Activated CD4-positive, alpha-beta memory T cell treated with anti-CD3 and anti-CD28 coated beads for 36 hours (primary cell): ENCODE data around the gene LGMN. TPM values are rescaled to one million over a fixed set of nuclear protein-coding genes. Genes with fewer than 3 reads are reported as not detected.
"Not testable (repeated sequence)": the region's sequence is repeated elsewhere in the genome, so short reads cannot be mapped to it uniquely, and the experiment has no call there.

Experiments
- CTCF ChIA-PET: fragments of 350-600 bp; sonication (Branson Sonifier 250); formaldehyde crosslinking; loops from one replicate; lab custom pipeline; 2021; ENCODE audit warnings: antibody characterized with exemption, inconsistent platforms; lab: Charles Lee
- POLR2A ChIA-PET: fragments of 350-600 bp; sonication (Branson Sonifier 250); formaldehyde crosslinking; loops from one replicate; lab custom pipeline; 2021; ENCODE audit warnings: antibody characterized with exemption; lab: Charles Lee
- DNase-seq: peaks from one replicate; pipeline ENCODE4 v3.0.0-alpha.2; 2020
- H3K27ac Mint-ChIP-seq: one replicate; pipeline ENCODE4 v1.8.0; 2021; ENCODE audit warnings: mixed read lengths
- H3K27me3 Mint-ChIP-seq: one replicate; pipeline ENCODE4 v1.8.0; 2021; ENCODE audit warnings: mixed read lengths
- H3K36me3 Mint-ChIP-seq: one replicate; pipeline ENCODE4 v1.8.0; 2021; ENCODE audit warnings: mixed read lengths
- H3K4me1 Mint-ChIP-seq: one replicate; pipeline ENCODE4 v1.8.0; 2021; ENCODE audit warnings: low read depth, mixed read lengths
- H3K4me3 Mint-ChIP-seq: one replicate; pipeline ENCODE4 v1.8.0; 2021; ENCODE audit warnings: mild to moderate bottlenecking, mixed read lengths
- H3K9me3 Mint-ChIP-seq: one replicate; pipeline ENCODE4 v1.8.0; 2021; ENCODE audit warnings: mixed read lengths
- intact Hi-C: fragments of 100-400 bp; cut with micrococcal nuclease; formaldehyde crosslinking; loops from one replicate; pipeline ENCODE4 v1.15.1; 2023
- total RNA-seq, 2 experiments: library from RNA; stranded (reverse); gene quantifications; one replicate each; pipeline ENCODE4 v1.2.3, GENCODE V29; 2021

LGMN gene
- total RNA-seq, 2 experiments from 2014 or later, result 9.2 to 10.2 TPM

DNA sequence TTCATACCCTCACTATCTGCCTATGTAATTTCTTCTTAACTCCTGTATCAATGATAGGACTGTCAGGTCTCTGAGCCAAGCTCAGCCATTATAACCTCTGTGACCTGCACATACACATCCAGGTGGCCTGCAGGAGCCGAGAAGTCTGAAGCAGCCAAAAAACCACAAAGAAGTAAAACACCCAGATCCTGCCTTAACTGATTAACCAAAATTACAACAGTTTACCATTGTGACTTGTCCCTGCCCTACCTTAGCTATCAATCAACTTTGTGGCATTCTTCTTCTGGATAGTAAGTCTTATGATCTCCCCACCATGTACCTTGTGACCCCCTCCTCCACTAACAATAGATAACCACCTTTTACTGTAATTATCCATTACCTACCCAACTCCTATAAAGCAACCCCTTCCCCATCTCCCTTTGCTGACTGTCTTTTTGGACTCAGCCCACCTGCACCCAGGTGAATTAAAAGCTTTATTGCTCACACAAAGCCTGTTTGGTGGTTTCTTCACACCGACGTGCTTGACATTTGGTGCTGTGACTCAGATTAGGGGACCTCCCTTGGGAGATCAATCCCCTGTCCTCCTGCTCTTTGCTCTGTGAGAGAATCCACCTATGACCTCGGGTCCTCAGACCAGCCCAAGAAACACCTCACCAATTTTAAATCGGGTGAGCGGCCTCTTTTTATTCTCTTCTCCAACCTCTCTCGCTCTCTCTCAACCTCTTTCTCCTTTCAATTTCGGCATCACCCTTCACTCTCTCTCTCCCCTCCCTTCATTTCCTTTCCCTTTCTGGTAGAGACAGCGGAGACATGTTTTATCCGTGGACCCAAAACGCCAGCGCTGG lies 11.5 kb upstream of the LGMN start:
- no peak overlapping the region for H3K27ac Mint-ChIP-seq
- intact Hi-C loops, result no loop called here
- no peak overlapping the region for H3K4me3 Mint-ChIP-seq
- CTCF ChIA-PET, result interaction anchor here (0.8 kb wide), 1 partner anchor 18 kb away, joined by 3 read pairs; no protein-coding TSS in a partner anchor
- peak; percentile 41 for DNase-seq
- H3K9me3 Mint-ChIP-seq, result no peaks in the 10 kb centered on the region
- H3K36me3 Mint-ChIP-seq, result no peaks in the 10 kb centered on the region
- H3K4me1 Mint-ChIP-seq, result peaks cover 15% of the 10 kb centered on the region
- POLR2A ChIA-PET, result no interaction called here
- peaks cover 17% of the 10 kb centered on the region for H3K27me3 Mint-ChIP-seq

DNA sequence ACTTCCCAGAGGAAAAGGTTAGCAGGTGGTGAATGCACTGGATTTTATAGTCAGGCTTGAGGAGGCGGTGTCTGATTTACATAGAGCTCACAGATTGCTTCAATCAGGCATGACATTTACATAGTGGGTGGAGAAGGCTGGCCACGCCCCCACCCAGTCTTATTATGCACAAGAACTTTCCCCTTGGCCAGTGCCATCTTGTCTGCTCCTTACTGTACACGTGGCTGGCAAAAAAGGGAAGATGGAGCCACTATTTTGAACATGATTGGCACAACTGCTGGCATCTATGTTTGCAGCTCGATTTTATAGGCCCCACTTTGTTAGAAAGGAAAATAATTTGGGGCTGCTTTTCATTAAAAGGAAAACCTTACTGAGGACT lies 10.9 kb upstream of the LGMN start:
- ChIA-PET POLR2A (no interaction called here), CTCF (interaction anchor here (0.8 kb wide), 1 partner anchor 19 kb away, joined by 3 read pairs; no protein-coding TSS in a partner anchor)
- peaks cover 15% of the 10 kb centered on the region for H3K4me1 Mint-ChIP-seq
- H3K4me3 Mint-ChIP-seq, result no peak overlapping the region
- no peak overlapping the region for H3K27ac Mint-ChIP-seq
- H3K36me3 Mint-ChIP-seq, result no peaks in the 10 kb centered on the region
- peaks cover 15% of the 10 kb centered on the region for H3K27me3 Mint-ChIP-seq
- intact Hi-C loops, result no loop called here
- H3K9me3 Mint-ChIP-seq, result no peaks in the 10 kb centered on the region
- no peak for DNase-seq

DNA sequence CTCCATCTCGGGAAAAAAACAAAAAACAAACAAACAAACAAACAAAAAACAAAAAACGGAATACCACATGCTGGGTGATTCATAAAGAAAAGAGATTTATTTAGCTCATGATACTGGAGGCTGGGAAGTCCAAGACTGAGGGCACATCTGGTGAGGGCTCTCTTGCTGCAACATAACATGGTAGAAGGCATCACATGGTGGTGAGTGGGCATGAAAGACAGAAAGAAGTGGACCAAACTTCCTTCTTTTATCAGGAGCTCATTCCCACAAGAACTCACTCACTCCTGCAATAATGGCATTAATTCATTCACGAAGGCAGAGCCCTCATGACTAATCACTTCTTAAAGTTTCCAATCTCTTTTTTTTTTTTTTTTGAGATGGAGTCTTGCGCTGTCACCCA lies 8.0 kb upstream of the LGMN start:
- Mint-ChIP-seq H3K27ac (no peak overlapping the region), H3K36me3 (no peaks in the 10 kb centered on the region), H3K9me3 (no peaks in the 10 kb centered on the region), H3K27me3 (peaks cover 9% of the 10 kb centered on the region), H3K4me3 (no peak overlapping the region), H3K4me1 (peaks cover 15% of the 10 kb centered on the region)
- POLR2A ChIA-PET, result no interaction called here
- no peak for DNase-seq
- CTCF ChIA-PET, result no interaction called here
- intact Hi-C loops, result no loop called here

DNA sequence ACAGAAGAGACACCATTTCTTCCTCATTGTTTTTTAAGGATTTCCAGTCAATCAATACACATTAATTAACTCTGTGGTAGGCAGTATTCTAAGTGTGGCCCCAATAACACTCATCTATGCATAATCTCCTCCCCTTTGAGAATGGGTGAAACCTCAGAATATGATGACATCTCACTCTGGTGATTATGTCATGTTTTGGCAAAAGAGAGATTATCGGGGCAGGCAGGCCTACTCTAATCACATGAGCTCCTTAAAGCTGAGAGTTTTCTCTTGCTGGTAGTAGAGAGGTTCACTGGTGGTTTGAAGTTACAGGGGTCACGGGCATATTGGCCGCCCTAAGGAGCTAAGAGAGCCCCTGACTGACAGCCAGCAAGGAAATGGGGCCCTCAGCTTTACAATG lies 7.1 kb upstream of the LGMN start:
- H3K9me3 Mint-ChIP-seq, result no peaks in the 10 kb centered on the region
- POLR2A ChIA-PET, result no interaction called here

DNA sequence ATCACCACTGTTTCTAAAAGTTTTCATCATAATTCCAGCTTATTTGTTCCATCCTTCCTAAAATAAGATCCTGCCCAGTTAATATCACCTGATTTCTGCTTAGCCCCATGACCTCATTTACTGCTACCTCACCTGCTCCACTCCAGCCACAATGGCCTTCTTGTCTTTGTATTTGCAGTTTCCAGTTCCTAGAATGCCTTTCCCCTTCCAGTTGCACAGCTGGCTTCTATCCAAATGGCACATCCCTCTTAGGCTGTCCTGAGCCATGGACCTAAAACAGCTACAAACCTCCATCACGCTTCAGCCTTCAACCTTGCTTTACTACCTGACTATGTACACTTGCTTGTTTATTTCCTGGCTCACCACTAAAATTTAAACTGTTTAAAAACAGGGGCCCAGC lies 6.5 kb upstream of the LGMN start:
- ChIA-PET POLR2A (no interaction called here), CTCF (no interaction called here)
- no peak overlapping the region for H3K4me3 Mint-ChIP-seq
- H3K4me1 Mint-ChIP-seq, result peaks cover 14% of the 10 kb centered on the region
- H3K36me3 Mint-ChIP-seq, result no peaks in the 10 kb centered on the region
- intact Hi-C loops, result no loop called here
- H3K27ac Mint-ChIP-seq, result no peak overlapping the region
- H3K27me3 Mint-ChIP-seq, result peaks cover 12% of the 10 kb centered on the region
- DNase-seq, result no peak
- no peaks in the 10 kb centered on the region for H3K9me3 Mint-ChIP-seq

More for the DNA sequence above, 7.1 kb upstream of the LGMN start:
- Mint-ChIP-seq H3K27ac (no peak overlapping the region), H3K27me3 (peaks cover 7% of the 10 kb centered on the region), H3K4me3 (no peak overlapping the region), H3K4me1 (peaks cover 13% of the 10 kb centered on the region), H3K36me3 (no peaks in the 10 kb centered on the region)
- DNase-seq, result no peak
- intact Hi-C loops, result no loop called here
- CTCF ChIA-PET, result no interaction called here

DNA sequence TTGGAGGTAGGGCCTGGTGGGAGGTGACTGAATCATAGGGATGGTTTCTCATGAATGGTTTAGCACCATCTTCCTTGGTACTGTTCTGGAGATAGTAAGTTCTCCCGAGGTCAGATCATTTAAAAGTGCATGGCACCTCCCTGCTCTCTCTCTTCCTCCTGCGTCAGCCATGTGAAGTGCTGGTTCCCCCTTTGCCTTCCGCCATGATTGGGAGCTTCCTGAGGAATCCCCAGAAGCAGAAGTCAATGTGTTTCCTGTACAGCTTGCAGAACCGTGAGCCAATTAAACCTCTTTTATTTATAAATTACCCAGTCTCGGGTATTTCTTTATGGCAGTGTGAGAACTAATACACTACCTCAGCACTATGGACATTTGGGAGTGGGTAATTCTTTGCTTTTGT lies 4.8 kb upstream of the LGMN start:
- peaks cover 22% of the 10 kb centered on the region for H3K4me1 Mint-ChIP-seq
- H3K4me3 Mint-ChIP-seq, result no peak overlapping the region
- ChIA-PET CTCF (no interaction called here), POLR2A (no interaction called here)
- no peak for DNase-seq
- intact Hi-C loops, result no loop called here
- H3K36me3 Mint-ChIP-seq, result no peaks in the 10 kb centered on the region
- no peak overlapping the region for H3K27ac Mint-ChIP-seq
- no peaks in the 10 kb centered on the region for H3K9me3 Mint-ChIP-seq
- peaks cover 28% of the 10 kb centered on the region for H3K27me3 Mint-ChIP-seq

DNA sequence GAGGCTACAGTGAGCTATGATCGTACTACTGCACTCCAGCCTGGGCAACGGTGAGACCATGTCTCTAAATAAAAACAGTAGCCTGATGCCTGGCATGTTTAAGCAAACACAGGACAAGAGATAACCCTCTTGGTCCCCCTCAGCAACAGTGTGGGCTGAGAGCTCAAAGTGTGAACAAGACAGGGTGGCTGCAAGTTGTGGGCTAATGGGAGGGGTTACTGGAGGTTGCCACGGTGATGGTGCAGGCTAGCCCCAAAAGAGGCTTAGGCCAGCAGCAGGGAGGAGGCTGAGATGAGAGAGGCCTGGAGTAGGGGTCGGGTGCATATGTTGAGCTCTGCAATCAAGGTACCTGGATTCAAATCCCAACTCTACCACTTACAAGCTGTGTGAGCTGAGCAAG lies 3.4 kb upstream of the LGMN start:
- Mint-ChIP-seq H3K9me3 (no peaks in the 10 kb centered on the region), H3K36me3 (no peaks in the 10 kb centered on the region), H3K27ac (no peak overlapping the region), H3K27me3 (peaks cover 40% of the 10 kb centered on the region), H3K4me1 (peaks cover 36% of the 10 kb centered on the region), H3K4me3 (no peak overlapping the region)
- DNase-seq, result no peak
- POLR2A ChIA-PET, result interaction anchor here (0.6 kb wide), 1 partner anchor 720 kb away, joined by 3 read pairs; no protein-coding TSS in a partner anchor
- intact Hi-C loops, result no loop called here
- CTCF ChIA-PET, result no interaction called here

DNA sequence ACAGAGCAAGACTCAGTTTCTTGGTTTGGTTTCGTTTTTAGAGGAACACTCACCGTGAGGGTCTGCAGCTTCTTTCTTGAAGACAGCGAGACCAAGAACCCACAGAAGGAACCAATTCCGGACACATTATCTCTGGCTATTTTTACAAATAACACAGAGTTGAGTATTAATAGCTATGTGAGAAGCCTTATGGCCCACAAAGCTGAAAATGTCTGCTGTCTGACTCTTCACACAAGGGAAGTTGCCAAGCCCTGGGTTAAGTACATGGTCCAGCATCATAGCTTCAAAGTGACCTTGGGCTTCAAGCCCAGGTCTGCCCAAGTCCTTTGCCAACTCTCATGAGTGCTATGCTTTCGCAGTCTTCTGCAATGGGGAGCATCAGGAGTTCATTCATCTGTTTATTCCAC lies 2.6 kb upstream of the LGMN start:
- no peak for DNase-seq
- H3K4me3 Mint-ChIP-seq, result peak overlapping the region; percentile 70
- ChIA-PET POLR2A (interaction anchor here (0.6 to 0.7 kb wide), 2 partner anchors 29 to 292 kb away, joined by 3 to 5 read pairs; no protein-coding TSS in a partner anchor), CTCF (interaction anchor here (1.0 to 1.2 kb wide), 2 partner anchors 21 to 34 kb away, joined by 3 read pairs; no protein-coding TSS in a partner anchor)
- H3K4me1 Mint-ChIP-seq, result peaks cover 36% of the 10 kb centered on the region
- H3K36me3 Mint-ChIP-seq, result no peaks in the 10 kb centered on the region
- peaks cover 45% of the 10 kb centered on the region for H3K27me3 Mint-ChIP-seq
- intact Hi-C loops, result no loop called here
- no peaks in the 10 kb centered on the region for H3K9me3 Mint-ChIP-seq
- H3K27ac Mint-ChIP-seq, result no peak overlapping the region

DNA sequence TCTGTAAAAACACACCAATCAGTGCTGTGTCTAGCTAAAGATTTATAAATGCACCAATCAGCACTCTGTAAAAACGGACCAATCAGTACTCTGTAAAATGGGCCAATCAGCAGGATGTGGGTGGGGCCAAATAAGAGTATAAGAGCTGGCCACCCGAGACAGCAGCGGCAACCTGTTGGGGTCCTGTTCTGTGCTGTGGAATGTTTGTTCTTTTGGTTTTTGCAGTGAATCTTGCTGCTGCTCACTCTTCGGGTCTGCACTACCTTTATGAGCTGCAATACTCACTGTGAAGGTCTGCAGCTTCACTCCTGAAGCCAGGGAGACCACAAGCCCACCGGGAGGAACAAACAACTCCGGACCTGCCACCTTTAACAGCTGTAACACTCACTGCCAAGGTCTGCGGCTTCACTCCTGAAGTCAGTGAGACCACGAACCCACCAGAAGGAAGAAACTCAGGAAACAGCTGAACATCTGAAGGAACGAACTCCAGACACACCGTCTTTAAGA lies 1.8 kb upstream of the LGMN start:
- H3K9me3 Mint-ChIP-seq, intact Hi-C loops, H3K36me3 Mint-ChIP-seq: not testable (repeated sequence)
- Mint-ChIP-seq H3K4me1 (peaks cover 36% of the 10 kb centered on the region), H3K27ac (peak overlapping the region; percentile 24), H3K4me3 (peak overlapping the region; percentile 70), H3K27me3 (peaks cover 48% of the 10 kb centered on the region)
- CTCF ChIA-PET, result interaction anchor here (0.6 to 1.2 kb wide), 5 partner anchors 20 to 36 kb away, joined by 3 read pairs; no protein-coding TSS in a partner anchor
- POLR2A ChIA-PET, result interaction anchor here (0.7 kb wide), 1 partner anchor 30 kb away, joined by 3 read pairs; no protein-coding TSS in a partner anchor
- DNase-seq, result peak; percentile 53

DNA sequence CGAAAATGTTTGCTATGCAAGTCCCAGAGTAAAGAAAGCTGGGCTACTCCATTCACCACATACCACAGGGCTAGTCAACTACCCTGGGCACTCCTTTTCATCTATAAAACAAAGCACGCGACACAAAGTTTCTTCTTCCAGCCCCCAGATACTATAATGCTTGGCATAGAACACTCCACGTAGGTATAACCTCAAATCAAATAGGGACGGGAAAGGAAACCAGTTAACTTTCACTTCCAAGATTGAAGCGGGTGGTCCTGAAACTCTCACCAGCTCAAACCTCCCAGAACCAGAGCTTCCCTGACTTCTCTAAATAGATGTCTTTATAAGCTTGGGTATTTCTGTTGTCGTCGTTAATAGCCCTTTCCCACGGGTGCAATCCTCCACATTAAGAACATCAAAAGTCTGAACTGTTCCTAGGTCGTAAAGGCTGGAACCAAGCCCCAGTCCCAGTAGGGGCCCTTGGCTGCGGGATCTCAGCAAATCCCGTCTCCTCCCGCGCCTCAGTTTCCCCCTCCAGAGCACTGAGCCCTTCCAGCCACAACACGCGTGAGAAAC lies 647 bp downstream of the LGMN start:
- DNase-seq, result no peak
- no peaks in the 10 kb centered on the region for H3K36me3 Mint-ChIP-seq
- H3K9me3 Mint-ChIP-seq, result no peaks in the 10 kb centered on the region
- POLR2A ChIA-PET, result no interaction called here
- CTCF ChIA-PET, result interaction anchor here (0.6 to 1.3 kb wide), 3 partner anchors 22 to 1658 kb away, joined by 3 read pairs; no protein-coding TSS in a partner anchor
- no peak overlapping the region for H3K27ac Mint-ChIP-seq
- H3K27me3 Mint-ChIP-seq, result peaks cover 48% of the 10 kb centered on the region
- intact Hi-C loops, result loop anchor here (1.0 to 2.0 kb wide), 2 partner anchors 17 to 21 kb away; no protein-coding TSS in a partner anchor
- H3K4me3 Mint-ChIP-seq, result peak overlapping the region; percentile 74
- peaks cover 36% of the 10 kb centered on the region for H3K4me1 Mint-ChIP-seq

DNA sequence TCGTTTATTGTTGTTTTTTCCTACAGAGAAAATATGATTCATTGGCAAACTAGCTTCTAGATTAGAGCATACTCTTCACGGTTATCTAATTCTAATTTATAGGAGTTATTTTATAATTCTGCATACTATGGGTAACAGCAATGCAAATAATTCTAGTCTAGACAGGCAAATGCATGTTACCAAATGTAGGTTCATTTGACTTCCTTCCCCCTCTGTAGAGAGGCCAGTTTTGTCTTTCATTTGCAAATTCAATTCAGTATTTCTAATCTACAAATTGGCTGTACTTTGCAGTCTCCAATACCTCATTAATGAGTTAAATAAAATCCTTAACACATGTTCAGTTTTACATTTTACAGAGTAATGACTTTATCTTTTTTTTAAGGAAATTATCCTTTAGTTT lies 4.2 kb downstream of the LGMN start:
- peaks cover 22% of the 10 kb centered on the region for H3K4me1 Mint-ChIP-seq
- ChIA-PET POLR2A (no interaction called here), CTCF (no interaction called here)
- intact Hi-C loops, result no loop called here
- H3K27me3 Mint-ChIP-seq, result peaks cover 29% of the 10 kb centered on the region
- no peaks in the 10 kb centered on the region for H3K9me3 Mint-ChIP-seq
- DNase-seq, result no peak
- H3K36me3 Mint-ChIP-seq, result no peaks in the 10 kb centered on the region
- H3K27ac Mint-ChIP-seq, result no peak overlapping the region
- no peak overlapping the region for H3K4me3 Mint-ChIP-seq

DNA sequence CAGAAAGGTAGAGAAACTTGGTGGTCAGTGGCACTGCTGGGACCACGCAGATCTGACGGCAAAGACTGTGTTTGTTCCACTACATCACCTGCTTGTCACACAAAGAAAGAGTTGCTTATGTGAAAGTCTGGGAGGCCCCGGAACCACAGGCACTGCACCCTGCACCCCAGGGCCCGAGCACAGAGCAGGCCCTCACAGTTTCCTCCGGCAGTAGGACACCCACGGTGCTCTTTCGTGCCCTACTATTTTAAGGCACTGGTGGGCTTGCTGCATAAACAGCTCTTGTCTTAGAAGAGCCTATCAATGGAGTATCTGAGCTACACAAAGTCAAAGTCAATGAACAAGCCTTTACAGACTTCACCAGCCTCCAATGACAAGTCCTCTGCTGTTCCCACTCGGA lies 8.0 kb downstream of the LGMN start:
- CTCF ChIA-PET, result no interaction called here

More for the DNA sequence above, 8.0 kb downstream of the LGMN start:
- Mint-ChIP-seq H3K27ac (no peak overlapping the region), H3K36me3 (no peaks in the 10 kb centered on the region), H3K4me1 (peaks cover 6% of the 10 kb centered on the region), H3K9me3 (no peaks in the 10 kb centered on the region), H3K4me3 (no peak overlapping the region), H3K27me3 (peaks cover 1% of the 10 kb centered on the region)
- POLR2A ChIA-PET, result no interaction called here
- intact Hi-C loops, result no loop called here
- no peak for DNase-seq
